Bone marrow (tissue), 2 donors: ENCODE results near the gene ATAD3C.
A peak's percentile ranks its signal among the peaks of the same experiment; 100 is the strongest.
"Not testable (repeated sequence)": the region's sequence is repeated elsewhere in the genome, so short reads cannot be mapped to it uniquely, and the experiment has no call there.

ENCODE experiments used
- DNase-seq, 2 donors: peaks; one replicate each; lab custom pipeline; 2025; lab: John Stamatoyannopoulos, UW

ATAD3C gene

DNA sequence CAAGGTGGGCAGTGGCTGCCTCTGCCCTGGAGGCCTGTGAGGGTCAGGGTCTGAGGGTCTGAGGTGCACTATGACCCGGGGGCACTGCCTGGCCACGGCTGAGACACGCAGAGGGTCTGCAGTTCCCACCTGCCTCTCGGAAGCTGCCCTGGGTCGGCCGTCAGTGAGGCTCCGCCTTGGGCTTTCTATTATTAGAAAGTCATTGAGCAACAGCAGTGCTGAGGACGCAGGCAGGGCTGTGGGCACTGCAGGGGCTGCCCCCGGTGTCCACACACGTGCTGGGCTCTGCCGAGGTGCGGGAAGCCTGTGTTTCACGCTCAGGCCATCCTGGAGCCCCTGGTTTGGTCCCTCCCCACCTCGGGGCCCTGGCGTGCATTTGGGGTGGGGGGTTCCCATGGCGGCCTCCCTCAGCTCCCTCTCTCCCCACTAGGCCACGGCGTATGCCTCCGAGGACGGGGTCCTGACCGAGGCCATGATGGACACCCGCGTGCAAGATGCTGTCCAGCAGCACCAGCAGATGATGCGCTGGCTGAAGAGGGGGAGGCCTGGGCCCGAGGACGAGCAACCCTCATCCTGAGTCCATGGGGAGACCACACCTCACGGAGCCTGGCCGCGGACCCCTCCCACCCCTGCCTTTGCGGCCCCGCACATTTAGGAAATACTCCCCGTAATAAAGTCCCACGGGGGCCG lies 59.4 kb downstream of the ATAD3C start:
- DNase-seq, result not testable (repeated sequence)

DNA sequence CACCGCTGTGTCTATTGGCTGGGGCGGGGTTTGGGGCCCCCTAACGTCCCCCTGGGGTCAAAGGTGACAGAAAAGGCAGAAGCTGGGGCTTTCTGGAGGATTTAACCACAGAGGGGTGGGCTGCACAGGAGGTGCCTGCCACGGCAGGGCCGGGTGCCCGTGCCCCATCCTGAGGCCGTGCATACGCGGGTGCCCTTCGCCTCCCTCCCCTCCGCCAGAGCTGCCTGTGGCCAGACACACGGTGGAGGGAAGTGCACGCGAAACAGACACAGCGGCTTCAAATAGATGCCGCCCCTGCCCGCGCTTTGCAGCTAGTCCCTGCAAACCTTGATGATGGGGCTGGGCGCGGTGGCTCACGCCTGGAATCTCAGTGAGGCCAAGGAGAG lies 60.0 kb downstream of the ATAD3C start:
- not testable (repeated sequence) for DNase-seq

DNA sequence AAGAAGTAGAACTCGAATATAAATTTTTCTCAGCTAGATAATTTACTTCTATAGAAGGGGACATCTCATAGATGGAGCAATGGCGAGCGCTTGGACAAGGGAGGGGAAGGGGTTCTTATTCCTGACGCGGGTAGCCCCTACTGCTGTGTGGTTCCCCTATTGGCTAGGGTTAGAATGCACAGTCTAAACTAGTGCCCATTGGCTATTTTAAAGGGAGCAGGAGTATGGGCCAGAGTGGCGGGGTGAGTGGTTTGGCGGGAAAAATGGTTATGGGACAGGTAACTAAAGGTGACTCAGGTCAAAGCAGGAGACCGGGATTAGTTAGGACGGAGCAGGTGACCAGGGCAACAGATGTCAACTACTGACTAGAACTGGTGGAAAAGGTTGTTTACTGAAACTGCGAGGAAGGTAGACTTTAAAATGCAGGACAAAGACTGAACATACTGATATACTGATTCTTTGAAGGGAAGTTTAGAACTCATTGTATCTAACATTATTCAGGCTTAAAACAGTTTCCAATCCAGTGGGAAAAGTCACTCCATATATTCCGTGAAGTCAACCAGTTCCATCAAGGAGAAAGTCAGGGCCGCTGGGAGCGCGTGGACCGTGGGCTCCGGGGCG lies 61.5 kb downstream of the ATAD3C start:
- no peak for DNase-seq

DNA sequence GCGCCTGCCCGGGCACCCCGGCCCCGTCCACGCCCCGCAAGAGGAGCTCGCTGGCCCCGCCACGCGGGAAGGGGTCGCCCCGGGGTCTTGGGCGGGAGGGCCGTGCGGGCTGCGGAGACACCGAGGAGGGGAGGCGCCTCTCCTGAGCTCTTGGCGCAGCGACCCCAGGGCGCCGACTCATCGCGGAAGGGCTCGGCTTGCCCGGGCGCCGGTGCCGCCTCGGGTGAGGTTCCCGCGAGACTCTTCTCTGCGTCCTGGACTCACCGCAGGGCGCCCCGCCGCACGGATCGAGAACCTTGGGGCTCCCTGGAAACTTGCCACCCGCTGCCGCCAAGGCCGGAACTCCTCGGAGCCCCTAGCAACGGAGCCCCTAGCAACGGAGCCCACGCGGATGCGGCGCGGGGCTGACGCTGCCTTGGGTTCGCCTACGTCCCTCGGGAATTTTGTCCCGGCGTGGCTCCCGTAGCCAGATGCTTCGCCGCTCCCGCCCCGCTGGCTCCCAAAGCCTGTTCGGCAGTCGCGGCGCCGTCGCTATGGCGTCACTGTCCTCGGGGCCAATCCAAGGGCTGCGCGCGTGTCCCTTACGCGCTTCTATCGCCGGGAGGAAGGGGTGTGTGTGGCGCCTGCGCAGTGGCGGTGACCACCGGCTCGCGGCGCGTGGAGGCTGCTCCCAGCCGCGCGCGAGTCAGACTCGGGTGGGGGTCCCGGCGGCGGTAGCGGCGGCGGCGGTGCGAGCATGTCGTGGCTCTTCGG lies 62.2 kb downstream of the ATAD3C start, which contains the start of gene ATAD3A:
Gene ATAD3A, plus strand, starts transcription at position 630 of the 753 bp plus-strand sequence. Its CDS starts 107 bp downstream, at position 737.
- DNase-seq, result peak; percentile 90 to 92

DNA sequence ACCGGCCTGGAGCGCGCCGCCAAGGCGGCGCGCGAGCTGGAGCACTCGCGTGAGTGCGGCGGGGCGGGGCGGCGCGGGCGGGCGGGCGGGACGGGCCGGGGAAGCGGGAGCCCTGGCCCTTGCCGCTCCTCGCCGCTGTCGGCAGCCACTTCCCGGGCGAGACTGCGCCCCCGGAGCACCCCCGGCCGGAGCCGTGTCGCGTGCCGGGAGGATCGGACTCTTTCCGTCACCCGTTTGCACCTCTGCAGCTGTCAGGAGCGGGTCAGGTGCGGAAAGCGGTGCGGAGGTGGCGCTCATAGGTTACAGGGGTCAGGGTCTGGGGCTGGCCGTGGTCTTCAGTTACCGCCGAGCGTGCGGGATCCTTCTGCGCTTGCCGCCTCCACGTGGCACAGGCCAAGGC lies 62.9 kb downstream of the ATAD3C start:
- DNase-seq, result not testable (repeated sequence)

DNA sequence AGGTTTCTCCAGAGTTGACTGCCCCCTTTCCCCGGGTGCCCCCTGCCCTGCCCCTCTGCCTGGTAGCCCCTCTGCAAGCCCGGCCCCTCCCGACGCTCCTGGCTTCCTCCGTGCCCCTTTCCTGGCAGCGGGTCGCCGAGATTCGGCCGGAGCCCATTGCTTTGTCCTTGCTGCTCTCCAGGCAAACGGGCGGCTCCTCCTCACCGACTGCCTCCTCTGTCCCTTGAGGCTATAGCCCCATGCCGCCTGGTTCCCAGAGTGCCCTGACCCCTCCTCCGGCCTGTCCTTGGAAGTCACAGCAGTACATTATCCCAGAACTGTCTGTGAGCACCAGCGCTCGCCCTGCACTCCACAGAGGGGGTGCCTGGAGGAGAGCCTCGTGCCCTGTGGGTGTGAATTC lies 64.2 kb downstream of the ATAD3C start:
- not testable (repeated sequence) for DNase-seq

DNA sequence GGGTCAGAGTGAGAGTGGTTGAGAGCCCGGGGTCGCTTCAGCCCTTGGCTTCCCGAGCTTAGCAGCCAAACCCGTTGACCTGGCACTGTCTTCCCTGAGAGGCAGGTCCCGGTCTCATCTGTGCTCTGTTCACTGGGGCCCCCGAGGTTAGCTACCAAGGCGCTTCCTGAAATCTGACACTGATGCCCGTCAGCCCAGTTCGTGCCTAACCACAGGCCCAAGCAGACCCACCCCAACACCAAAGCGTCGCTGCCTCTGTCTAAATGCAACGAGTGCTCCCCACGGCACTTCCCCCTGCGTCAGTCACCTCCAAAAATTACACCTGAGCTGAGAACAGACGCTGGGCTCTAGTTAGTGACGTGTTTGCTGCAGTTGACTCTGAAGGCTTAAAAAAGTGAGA lies 64.9 kb downstream of the ATAD3C start:
- DNase-seq, result not testable (repeated sequence)

DNA sequence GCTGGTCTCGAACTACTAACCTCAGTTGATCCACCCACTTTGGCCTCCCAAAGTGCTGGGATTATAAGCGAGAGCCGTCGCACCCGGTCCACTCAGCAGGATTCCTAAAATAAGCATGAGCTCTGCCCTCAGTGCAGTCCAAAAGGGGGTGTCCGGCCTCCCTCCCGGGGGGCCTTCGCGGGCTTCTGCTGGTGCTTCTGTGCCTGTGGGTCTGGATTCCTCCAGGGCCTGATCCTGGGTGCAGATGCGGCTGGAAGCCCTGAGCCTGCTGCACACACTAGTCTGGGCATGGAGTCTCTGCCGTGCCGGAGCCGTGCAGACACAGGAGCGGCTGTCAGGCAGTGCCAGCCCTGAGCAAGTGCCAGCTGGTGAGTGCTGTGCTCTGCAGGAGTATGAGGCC lies 67.4 kb downstream of the ATAD3C start:
- DNase-seq, result not testable (repeated sequence)

DNA sequence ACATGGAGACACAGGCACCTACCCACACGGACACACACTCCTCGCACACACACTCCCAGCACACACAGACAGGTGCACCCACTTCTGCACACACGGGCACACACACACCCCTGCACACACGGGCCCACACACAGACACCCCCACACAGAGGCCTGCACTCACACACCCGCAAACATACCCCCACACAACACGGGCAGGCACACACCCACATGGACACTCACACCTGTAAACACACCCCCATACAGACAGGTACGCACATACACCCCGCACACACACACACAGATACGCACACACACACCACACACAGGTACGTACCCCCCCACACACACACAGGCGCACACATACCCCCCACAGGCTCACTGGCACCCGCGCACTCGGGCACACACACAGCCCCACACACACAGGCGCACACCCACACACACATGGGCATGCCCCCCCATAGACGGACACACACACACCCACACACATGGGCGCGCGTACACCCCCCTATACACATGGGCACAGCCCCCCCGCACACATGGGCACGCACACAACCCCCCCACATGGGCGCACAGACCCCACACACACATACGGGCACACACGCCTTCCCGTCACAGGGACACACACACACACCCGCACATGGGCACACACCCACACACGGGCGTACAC lies 68.6 kb downstream of the ATAD3C start:
- DNase-seq, result no peak

DNA sequence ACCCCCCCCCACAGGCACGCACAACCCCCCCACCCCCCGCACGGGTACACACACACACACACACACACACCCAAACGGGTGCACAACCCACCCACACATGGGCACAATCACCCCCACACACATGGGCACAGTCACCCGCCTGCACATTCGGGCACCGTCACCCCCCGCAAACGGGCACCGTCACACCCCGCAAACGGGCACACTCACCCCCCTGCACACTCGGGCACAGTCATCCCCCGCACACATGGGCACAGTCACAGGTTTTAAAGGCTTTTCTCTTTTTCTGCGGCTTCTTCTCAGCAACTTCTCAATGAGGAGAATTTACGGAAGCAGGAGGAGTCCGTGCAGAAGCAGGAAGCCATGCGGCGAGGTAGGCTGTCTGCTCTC lies 69.1 kb downstream of the ATAD3C start:
- DNase-seq, result not testable (repeated sequence)
